ENCODE data around the gene ARL2BP.

DNA sequence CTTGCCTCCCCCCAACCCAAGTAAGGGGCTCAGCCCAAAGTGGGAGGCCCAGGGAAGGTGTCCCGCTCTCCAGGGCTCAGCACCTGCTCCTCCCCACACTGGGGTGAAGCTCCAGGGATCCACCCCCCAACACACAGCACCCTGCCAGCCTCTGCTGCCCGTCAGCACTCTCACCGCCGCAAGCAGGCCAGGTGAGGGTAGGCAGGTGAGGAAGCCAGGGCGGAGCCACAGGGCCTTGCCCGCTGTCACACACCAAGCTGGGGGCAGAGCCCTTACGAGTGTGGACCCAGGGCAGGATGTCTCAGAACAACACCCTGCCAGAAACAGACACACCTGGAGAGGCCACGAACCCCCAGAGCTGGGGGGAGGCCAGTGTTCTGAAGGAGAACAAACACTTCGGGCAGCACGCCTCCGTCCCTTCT is 19.9 kb downstream of the ARL2BP start:
- TF ChIP-seq POLR2A (IDR thresholded peaks at IDR 0.05; ENCODE audit: low read length) (no peak), GATA1 (IDR thresholded peaks at IDR 0.05; ENCODE audit: low read depth, low read length) (no peak)

All from erythroblast (primary cell).